NCI-H2227 (cell line): ENCODE data around the gene RAD23B.
"Not testable (repeated sequence)": the region's sequence is repeated elsewhere in the genome, so short reads cannot be mapped to it uniquely, and the experiment has no call there.

ENCODE experiments used
- DNase-seq: peaks from one replicate; lab custom pipeline; 2025; ENCODE audit not compliant: unreplicated experiment; lab: John Stamatoyannopoulos, UW

RAD23B gene

DNA sequence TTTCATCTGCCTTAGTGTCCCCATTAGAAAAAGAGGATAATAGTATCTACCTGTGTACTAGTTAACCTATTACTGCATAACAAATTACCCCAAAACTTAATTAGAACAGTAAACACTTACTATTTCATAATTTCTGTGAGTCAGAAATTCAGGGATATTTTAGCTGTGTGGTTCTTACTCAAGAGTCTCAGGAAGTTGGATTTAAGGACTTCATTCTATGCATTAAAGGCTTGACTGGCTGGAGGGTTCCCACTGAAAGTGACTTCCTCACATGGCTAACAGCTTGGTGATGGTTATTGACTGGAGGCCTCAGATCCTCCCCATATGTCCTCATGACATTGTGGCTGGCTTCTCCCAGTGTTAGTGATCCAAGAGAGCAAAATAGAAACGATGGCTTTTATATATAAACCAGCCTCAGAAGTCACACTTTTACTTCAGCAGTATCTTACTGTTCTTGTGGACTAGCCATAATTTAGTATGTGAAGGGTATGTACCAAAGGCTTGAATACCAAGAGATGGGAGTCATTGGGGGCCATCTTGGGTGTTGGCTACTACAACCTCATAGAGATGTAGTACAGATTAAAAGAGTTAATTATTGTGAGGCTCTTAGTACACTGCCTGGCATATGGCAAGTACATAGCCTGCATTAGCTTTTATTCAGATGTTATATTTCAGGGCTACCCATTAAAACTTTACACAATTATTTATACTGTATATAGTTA, 9.9 kb downstream of the RAD23B start:
- no peak for DNase-seq

DNA sequence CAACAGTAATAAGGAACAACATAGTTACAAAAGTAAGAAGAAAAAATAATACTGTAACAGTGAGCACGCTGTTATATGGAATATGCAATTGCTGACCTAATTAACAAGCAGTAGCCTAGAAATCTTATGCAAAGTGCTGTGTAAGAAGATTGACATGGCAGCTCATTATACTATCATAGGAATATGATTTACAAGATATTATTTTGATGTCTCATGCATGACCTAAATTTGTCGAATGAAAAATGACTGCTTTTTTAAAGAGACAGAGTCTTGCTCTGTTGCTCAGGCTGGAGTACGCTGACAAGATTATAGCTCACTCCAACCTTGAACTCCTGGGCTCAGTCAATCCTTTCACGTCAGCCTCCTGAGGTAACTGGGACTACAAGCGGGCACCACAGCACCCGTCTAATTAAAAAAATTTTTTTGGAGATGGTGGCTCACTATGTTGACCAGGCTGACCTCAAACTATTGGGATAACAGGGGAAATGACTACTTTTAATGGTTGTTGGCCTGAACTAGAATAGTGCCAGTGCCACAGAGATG, 10.5 kb downstream of the RAD23B start:
- DNase-seq = no peak

DNA sequence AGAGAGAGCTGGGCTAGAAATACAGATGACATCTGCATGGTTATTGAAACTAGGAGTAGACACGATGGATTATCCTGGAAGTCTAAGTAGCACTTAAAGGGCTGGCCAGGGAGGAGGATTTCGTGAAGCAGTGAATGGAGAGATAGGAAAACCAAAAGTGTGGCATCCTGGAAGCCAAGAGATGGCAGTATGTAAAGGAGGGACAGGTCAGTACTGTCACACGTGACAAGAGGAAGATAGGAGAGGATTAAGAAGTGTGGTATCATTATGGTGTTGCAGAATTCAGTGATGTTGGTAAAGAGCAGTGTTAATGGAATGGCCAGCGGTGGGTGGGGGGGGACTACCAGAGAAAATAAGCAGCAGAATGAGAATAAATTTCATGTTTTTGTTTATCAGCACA, 11.7 kb downstream of the RAD23B start:
- no peak for DNase-seq

DNA sequence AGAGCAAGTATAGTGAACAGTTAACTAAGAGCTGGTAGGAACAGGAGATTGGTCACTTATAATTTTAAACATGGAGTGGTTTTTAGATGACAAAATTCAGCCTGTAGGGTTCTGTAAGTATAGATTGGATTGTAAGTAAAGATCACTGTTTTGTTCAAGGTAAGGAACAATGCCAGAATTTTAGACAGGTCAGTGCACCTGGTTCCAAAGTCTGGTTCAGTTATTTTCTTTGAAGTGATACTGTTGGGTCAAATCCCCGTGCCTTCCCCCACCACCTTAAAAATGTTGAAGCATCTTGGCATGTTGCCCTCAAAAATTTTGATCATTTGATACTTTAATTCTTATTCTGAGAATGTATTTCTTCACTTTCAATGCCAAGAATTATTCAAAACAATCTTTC, 12.9 kb downstream of the RAD23B start:
- no peak for DNase-seq

DNA sequence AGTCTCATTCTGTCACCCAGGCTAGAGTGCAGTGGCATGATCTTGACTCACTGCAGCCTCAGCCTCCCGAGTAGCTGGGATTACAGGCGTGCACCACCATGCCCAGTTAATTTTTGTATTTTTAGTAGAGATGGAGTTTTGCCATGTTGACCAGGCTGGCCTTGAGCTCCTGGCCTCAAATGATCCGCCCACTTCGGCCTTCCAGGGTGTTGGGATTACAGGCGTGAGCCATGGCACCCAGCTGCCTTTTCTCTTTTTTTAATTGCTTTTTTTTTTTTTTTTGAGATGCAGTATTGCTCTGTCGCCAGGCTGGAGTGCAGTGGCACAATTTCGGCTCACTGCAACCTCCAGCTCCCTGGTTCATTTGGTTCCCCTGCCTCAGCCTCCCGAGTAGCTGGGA, 13.5 kb downstream of the RAD23B start:
- DNase-seq = not testable (repeated sequence)

DNA sequence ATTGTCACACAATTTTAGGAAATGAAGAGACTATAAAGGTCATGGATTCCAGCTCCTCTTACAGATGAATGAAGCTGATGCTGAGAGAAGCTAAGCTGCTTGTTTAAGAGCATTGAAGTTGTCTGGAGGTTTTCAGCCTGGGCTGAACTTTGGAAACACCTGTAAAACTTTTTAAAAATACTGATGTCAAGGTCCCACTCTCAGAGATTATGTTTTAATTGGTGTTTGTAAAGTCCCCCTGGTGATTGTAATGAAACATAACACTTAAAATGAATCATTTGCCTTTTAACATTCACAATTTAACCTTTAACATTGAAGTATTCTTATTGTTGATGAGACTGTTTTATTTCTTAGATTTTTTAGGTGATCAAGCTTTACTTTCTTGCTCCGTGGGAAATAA, 16.4 kb downstream of the RAD23B start:
- DNase-seq = no peak

DNA sequence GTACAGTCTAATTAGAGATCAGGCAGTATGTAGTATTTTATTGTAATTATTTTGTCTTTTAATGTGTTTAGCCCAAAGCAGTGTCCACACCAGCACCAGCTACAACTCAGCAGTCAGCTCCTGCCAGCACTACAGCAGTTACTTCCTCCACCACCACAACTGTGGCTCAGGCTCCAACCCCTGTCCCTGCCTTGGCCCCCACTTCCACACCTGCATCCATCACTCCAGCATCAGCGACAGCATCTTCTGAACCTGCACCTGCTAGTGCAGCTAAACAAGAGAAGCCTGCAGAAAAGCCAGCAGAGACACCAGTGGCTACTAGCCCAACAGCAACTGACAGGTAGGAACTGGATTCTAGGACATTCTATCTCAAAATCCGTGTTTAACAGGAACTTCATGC, 23.2 kb downstream of the RAD23B start:
- no peak for DNase-seq

DNA sequence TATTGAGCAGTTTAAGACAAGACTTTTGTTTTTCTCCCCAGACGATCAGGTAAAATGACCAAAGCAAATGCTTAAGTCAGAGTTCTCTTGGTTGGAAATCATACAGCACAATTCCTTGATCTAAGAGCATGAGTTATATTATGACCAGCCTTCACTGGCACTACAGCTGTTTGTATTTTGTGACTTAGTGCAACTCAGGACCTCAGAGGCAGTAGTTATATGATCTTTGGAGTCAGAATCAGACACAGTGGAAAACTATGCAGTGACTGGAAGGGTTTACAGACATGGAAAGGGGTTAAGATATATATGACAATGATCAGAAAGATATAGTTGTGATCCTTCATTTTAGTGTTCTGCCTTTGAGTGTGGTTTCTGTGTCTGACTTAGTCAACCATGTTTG, 24.3 kb downstream of the RAD23B start:
- DNase-seq = no peak

DNA sequence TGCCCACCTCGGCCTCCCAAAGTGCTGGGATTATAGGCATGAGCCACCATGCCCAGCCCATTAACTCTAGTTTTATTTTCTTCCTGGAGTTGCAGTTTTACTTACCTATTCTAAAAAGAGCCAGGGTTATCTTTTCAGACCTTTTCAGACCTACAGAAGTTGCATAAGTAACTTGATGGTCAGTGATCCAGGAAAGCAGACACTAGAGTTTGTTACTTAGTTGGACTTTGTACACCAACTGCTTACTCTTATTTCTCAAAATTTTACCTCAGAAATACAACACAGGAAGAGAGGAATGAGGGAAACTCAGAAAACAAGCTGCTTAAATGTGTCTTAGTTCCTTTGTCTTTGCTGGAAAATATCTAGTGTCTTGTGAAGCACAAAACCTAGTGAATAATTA, 25.4 kb downstream of the RAD23B start:
- DNase-seq = no peak

DNA sequence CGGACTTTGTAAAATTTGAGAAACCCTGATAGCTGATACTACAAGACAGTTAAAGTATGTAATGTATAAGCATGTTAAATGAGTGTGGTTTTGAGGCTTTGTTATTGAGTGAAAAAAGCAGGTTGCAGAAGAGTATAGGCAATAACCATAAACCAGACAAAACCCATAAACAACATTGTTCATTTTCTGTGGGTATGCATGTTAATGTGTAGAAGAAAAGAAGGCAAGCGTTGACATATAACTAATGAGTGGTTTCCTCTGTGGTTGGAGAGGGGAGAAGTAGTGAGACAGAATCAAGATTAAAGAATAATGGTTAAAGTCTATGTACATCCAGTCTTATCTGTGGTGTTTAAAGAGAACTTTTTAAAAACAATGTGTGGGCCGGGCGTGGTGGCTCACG, 26.2 kb downstream of the RAD23B start:
- DNase-seq = no peak

DNA sequence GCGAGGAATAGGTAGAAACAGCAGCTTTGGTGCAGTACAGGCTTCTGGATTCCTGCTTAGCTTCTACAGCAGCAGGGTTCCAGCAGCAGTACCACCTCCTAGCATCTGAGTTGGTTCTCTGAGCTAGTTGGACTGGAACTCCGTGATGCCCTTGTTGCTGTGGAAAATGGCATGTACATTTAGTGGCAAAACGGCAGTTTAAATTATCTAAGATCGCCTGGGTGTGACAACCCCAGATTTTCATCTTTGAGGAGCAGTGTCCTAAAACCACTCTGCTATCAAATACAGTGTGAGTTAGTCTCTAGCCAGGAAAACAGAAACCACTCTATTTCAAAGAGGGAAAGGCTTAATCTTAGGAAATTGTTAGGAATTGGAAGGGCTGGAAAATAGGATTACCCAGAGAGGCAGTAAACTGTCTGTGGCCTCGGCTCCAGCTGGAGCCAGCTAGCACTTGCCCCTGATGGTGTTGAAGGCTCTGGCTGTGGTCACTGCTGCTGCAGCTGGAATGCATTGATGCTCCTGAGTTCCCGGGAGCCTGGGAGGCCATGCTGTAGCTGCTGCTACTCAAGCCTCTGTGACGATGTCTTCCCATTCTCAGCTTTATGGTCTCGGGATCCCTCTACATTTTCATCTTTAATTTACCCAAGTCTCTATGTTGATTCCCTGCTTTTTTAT, 29.4 kb downstream of the RAD23B start:
- no peak for DNase-seq

DNA sequence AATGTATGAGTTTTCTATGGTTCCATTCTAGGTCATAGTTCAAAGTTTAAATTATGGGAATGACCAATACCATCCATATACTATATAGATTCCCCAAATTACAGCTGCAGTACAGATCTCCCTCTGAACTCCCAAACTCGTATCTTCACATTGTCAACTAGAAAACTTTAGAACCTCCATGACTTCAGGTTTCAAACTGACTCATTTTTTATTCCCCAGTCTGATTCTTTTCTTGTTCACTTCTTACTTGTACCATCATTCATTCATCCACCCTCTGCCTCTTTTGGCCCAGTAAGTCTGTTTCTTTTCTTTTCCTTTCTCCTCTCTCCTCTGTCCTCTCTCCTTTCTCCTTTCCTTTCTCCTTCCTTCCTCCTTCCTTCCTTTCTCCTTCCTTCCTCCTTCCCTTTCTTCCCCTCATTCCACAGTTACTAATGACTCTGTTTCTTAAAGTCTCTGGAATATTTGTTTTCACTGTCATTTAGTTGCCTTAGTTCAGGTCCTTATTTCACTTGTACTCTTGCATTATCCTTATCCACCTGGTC, 30.5 kb downstream of the RAD23B start:
- no peak for DNase-seq

DNA sequence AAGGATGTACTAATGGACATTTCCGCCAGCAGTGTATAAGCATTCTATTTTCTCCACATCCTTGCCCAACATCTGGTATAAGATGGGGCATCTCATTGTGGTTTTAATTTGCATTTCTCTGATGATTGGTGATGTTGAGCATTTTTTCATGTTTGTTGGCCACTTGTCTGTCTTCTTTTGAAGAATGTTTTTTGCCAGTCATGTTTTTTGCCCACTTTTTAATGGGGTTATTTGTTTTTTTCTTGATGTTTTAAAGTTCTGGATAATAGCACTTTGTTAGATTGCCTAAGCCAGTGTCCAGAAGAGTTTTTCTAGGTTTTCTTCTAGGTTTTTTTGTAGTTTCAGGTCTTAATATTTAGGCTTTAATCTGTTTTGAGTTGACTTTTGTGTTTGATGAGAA, 31.7 kb downstream of the RAD23B start:
- DNase-seq = no peak

DNA sequence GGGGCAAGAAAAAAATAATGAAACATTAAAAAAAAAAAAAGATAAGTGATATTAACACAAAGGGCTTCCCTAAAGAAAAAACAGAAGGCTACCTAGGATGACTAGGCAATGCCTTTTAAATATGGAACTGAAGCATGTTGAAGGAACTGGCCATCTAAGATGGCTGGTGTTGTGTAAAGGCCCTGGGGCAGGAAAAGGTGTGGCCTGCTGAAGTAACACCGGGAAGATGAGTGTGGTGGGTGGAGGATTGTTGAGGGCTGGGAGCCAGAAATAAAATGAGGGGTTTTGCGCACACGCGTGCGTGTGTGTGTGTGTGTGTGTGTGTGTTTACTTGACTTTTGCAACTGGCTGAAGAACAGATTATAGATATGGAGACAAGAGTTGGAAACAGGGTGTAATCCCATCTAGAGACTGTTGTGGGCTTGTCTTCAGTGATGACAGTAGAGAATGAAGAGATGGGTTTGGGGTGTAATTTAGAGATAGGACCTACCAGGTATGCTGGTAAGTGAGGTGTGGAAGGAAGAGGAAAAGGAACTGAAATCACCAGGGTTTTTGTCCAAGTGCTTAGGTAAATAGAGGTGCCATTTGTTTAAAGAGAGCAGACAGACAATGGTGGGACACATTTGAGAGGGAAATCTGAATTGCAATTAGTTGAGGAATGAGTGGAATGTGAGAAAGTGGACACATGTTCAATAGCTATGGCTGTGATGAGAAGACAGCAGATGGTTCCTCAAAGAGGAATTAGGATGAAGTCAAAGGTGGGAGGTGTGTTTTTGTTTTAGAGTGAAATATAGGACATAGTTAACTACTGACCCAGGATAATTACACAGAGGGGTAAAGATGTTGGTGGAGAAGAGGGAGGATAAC, 33.9 kb downstream of the RAD23B start:
- DNase-seq = no peak

DNA sequence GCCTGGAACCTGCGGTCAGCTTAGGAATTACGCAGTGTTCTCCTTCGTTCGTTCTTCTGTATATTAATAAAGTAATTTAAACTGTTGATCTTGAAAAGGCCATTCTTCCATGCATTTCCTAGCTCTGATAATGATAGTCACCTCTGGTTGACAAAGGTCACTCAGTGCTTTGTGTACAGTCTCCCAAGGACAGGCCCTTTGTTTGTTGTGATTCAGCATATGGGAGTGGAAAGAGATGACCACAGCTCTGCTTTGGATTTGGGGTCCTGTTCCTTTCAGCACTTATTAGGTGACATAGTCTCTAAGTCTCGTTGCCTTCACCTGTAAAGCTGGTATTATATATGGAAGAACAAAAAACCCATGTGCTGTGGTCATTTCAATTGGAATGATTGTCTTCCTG, 39.6 kb downstream of the RAD23B start:
- DNase-seq = no peak

DNA sequence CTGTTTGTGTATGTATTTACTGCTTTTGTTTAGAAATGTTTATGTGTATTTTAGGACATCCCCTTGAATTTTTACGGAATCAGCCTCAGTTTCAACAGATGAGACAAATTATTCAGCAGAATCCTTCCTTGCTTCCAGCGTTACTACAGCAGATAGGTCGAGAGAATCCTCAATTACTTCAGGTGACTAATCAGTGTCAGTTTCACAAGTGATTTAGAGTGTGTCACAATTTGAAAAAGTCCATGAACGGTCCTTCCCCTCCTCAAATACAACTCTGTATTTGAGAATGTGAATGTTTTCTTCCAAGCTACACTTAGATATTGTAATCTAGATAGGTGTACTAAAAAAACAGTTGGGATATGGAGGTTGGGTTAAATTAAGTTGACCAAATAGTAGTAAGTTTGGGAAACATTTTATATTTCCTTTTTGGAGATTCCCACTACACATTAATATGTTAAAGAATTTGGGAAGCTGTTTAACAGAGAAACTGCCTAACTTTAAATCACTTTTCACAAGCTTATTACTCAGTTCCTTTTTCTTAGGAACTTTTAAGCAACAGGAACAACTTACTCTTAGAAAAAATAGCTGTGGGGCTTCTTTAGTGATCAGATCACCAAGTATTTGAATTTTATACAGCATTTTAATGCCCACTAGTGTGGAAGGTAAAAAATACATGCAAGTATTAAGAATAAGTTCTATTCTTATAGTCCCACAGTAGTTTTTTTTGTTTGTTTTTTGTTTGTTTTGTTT, 40.9 kb downstream of the RAD23B start:
- DNase-seq = no peak

DNA sequence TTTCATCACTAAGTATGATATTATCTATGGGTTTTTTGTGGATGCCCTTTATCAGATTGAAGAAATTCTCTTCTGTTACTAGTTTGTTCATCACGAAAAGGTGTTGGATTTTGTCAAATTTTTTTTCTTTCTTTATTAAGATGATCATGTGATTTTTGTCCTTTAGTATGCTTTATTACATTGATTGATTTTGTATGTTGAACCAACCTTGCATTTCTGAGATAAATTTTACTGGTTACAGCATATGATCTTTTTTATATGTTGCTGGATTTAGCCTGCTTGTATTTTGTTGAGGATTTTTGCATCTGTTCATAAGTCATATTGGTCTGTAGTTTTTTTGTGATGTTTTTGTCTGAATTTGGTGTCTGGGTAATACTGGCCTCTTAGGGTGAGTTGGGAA, 42.8 kb downstream of the RAD23B start:
- DNase-seq = no peak

DNA sequence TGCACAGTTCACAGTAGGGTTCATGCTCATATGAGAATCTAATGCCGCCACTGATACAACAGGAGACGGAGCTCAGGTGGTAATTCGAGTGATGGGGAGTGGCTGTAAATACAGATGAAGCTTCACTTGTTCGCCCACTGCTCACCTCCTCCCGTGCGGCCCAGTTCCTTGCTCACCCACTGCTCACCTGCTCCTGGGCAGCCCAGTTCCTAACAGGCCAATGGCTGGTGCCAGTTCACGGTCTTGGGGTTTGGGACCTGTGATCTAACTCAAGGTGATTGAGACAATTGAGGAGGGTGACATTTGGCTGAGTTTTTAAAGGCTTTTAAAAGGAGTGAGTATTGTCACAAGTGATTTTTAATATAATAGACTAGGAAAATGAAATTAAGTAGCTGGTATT, 45.4 kb downstream of the RAD23B start:
- DNase-seq = no peak

DNA sequence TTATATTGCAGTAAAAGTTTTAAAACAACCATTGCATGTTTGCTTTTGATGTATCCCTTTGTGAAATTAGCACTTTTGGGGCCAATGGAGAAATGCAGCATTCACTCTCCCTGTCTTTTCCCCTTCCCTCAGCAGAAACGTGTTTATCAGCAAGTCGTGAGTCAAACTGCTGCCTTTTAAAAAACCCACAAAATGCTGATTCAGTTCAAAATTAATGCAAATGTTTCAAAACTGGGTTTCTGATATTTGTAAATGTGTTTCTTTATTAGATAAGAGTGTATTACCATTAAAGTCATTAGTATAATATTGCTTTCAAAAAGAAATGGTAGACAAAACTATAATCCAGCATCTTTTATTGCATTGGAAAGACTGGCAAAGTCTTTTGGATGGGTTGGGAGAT, 47.3 kb downstream of the RAD23B start:
- DNase-seq = no peak

DNA sequence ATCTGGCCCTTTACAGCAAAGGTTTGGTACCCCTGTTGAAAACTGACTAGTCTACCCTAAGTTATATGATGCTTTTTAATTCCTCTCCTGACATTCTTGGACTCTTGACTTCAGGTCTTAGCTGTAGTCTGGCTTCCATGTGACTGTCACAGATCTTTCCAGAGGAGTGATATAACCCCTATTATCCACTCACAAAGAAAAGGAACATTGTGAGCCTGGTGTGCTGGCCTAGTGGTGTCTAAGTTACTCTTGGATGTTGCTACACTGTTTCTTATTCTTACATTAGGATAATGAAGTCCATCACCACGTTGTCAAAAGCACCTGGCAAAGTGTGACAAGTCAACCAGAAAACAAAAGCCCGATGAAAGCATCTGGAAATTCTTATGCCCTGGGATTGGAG, 49.8 kb downstream of the RAD23B start:
- DNase-seq = no peak

DNA sequence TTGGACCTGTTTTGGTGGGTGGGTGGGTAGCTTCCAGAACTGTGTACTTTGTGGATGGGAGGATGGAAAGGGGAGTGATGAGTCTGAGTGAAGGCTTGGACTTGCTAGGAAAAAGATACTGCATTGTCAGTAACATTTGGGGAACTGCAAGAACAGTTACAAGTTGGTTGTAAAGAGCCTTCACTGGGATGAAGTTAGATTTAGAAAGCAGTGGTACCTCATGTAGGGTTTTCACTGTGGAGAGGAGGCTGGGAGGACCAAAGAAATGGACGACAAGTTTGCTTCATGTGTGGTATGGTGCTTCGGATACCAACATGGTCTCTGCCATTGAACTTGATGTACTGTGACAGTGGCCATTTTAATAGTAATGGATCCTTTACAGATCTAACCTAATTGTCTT, 50.3 kb downstream of the RAD23B start:
- no peak for DNase-seq
